B cell (primary cell): ENCODE data around the gene ATP6V1B1. TPM values are rescaled to one million over a fixed set of nuclear protein-coding genes. Genes with fewer than 3 reads are reported as not detected.

Source experiments
- ATAC-seq: fragments of 200-7000 bp; cut with Tn5 transposase; one replicate; pipeline ENCODE4 v1.10.0; 2021; ENCODE audit warnings: low read depth, mild to moderate bottlenecking, moderate number of reproducible peaks, moderate library complexity
- CTCF ChIA-PET: fragments of 350-600 bp; sonication (Branson Sonifier 250); formaldehyde crosslinking; loops from one replicate; lab custom pipeline; 2021; ENCODE audit warnings: antibody characterized with exemption, inconsistent platforms; lab: Charles Lee
- POLR2A ChIA-PET: fragments of 350-600 bp; sonication (Branson Sonifier 250); formaldehyde crosslinking; loops from one replicate; lab custom pipeline; 2021; ENCODE audit warnings: antibody characterized with exemption; lab: Charles Lee
- DNase-seq: peaks from one replicate; pipeline ENCODE4 v3.0.0; 2013
- H2AFZ ChIP-seq: 2 replicates; pipeline ENCODE4 v1.6.1; 2012; ENCODE audit warnings: mild to moderate bottlenecking, low read depth, low read length; ENCODE audit not compliant: insufficient read depth, poor library complexity, severe bottlenecking
- H3K27ac ChIP-seq, 2 donors: 1 replicate in 1 of 2; 2 replicates in 1 of 2; pipeline ENCODE4 v1.5.1; 2012 to 2013; ENCODE audit warnings: low read length in 2 of 2, mild to moderate bottlenecking in 2 of 2, moderate library complexity in 1 of 2
- H3K27me3 ChIP-seq, 4 experiments: fragments of 200-600 bp in 1 of 4; sonication (generic) in 1 of 4; replicated peaks in 1 of 4; 1 replicate in 2 of 4; 2 replicates in 2 of 4; pipeline versions ENCODE4 v1.6.1 to v1.7.0; 2013 to 2016; ENCODE audit warnings: low read length in 3 of 4, mild to moderate bottlenecking in 2 of 4, mixed read lengths in 1 of 4, moderate library complexity in 1 of 4; ENCODE audit not compliant: insufficient read depth in 4 of 4, control insufficient read depth in 3 of 4; ENCODE audit errors: control extremely low read depth in 1 of 4
- H3K36me3 ChIP-seq, 2 experiments: replicated peaks in 1 of 2; 1 replicate in 1 of 2; 2 replicates in 1 of 2; pipeline versions ENCODE4 v1.6.1 to v1.7.1; 2013; ENCODE audit warnings: low read length in 1 of 2; ENCODE audit not compliant: insufficient read depth in 2 of 2, control insufficient read depth in 1 of 2; ENCODE audit errors: control extremely low read depth in 1 of 2, extremely low read depth in 1 of 2
- H3K4me1 ChIP-seq, 2 donors: fragments of 200-600 bp in 1 of 2; sonication (generic) in 1 of 2; 1 replicate in 1 of 2; 2 replicates in 1 of 2; pipeline versions ENCODE4 v1.5.1 to v1.6.1; 2013 to 2017; ENCODE audit warnings: low read length in 2 of 2; ENCODE audit not compliant: control insufficient read depth in 2 of 2, insufficient read depth in 2 of 2
- H3K4me2 ChIP-seq: replicated peaks from 2 replicates; pipeline ENCODE3; 2012; ENCODE audit warnings: mild to moderate bottlenecking, low read depth, low read length; ENCODE audit not compliant: poor library complexity, severe bottlenecking
- H3K4me3 ChIP-seq, 5 experiments: fragments of 200-600 bp in 1 of 5; sonication (generic) in 1 of 5; 1 replicate in 3 of 5; 2 replicates in 2 of 5; pipeline versions ENCODE4 v1.5.1 to v1.7.0; 2011 to 2016; ENCODE audit warnings: low read length in 4 of 5, mild to moderate bottlenecking in 4 of 5, low read depth in 2 of 5, control low read depth in 1 of 5, moderate library complexity in 1 of 5; ENCODE audit not compliant: insufficient read depth in 1 of 5; ENCODE audit errors: control extremely low read depth in 1 of 5, extremely low read depth in 1 of 5
- H3K79me2 ChIP-seq: fragments of 200-600 bp; sonication (generic); one replicate; pipeline ENCODE4 v1.6.0; 2016; ENCODE audit warnings: low read length; ENCODE audit not compliant: control insufficient read depth, insufficient read depth
- H3K9ac ChIP-seq: fragments of 200-600 bp; sonication (generic); 2 replicates; pipeline ENCODE4 v1.6.1; 2017; ENCODE audit warnings: mild to moderate bottlenecking, low read length, moderate library complexity
- H3K9me3 ChIP-seq, 3 donors: one replicate each; pipeline versions ENCODE4 v1.6.1 to v1.7.1; 2013; ENCODE audit warnings: low read length in 2 of 3; ENCODE audit not compliant: control insufficient read depth in 2 of 3, insufficient read depth in 1 of 3; ENCODE audit errors: control extremely low read depth in 1 of 3
- H4K20me1 ChIP-seq: 2 replicates; pipeline ENCODE4 v1.6.0; 2012; ENCODE audit warnings: mild to moderate bottlenecking, low read length; ENCODE audit not compliant: insufficient read depth, control insufficient read depth, poor library complexity, severe bottlenecking
- H3K27ac Mint-ChIP-seq: one replicate; pipeline ENCODE4 v1.8.0; 2021; ENCODE audit warnings: mixed read lengths
- H3K27me3 Mint-ChIP-seq: one replicate; pipeline ENCODE4 v1.8.0; 2021; ENCODE audit warnings: mixed read lengths
- H3K4me1 Mint-ChIP-seq: one replicate; pipeline ENCODE4 v1.8.0; 2021; ENCODE audit warnings: mixed read lengths
- H3K4me3 Mint-ChIP-seq: one replicate; pipeline ENCODE4 v1.8.0; 2021; ENCODE audit warnings: mixed read lengths
- H3K9me3 Mint-ChIP-seq: one replicate; pipeline ENCODE4 v1.8.0; 2022; ENCODE audit warnings: mixed read lengths; ENCODE audit not compliant: insufficient read depth
- CTCF ChIP-seq: fragments of 200-600 bp; IDR thresholded peaks from one replicate; pipeline ENCODE4 v1.8.0; 2022; ENCODE audit warnings: antibody characterized with exemption, mild to moderate bottlenecking
- EZH2 ChIP-seq: IDR thresholded peaks from 2 replicates; pipeline ENCODE4 v1.6.1; 2012; ENCODE audit warnings: borderline replicate concordance, low read depth, mild to moderate bottlenecking, moderate library complexity, low read length; ENCODE audit not compliant: insufficient read depth, poor library complexity, severe bottlenecking
- WGBS: methylation state at CpG from one replicate; pipeline ENCODE4 v1.1.5; 2013; ENCODE audit warnings: missing lambda C conversion rate; ENCODE audit not compliant: insufficient coverage; 5-methylcytosine and 5-hydroxymethylcytosine counted together
- intact Hi-C: fragments of 100-400 bp; cut with micrococcal nuclease; formaldehyde crosslinking; loops from one replicate; pipeline ENCODE4 v1.10.0; 2022
- polyA plus RNA-seq: library from polyadenylated mRNA; depleted of rRNA; stranded (reverse); fragments of >200 nt; gene quantifications from 2 replicates; pipeline ENCODE4 v1.2.3, GENCODE V29; 2012
- total RNA-seq, 2 donors: library from RNA; stranded (reverse); fragments of 120-200 nt in 1 of 2; gene quantifications; 1 replicate in 1 of 2; 2 replicates in 1 of 2; pipeline versions ENCODE4 v1.2.3 to v1.2.4, GENCODE V29; 2013 to 2022

The ATP6V1B1 gene
- total and polyA plus RNA-seq, 2 donors (not counting 1 experiment from before 2014, with no cell fraction given) = not detected

DNA sequence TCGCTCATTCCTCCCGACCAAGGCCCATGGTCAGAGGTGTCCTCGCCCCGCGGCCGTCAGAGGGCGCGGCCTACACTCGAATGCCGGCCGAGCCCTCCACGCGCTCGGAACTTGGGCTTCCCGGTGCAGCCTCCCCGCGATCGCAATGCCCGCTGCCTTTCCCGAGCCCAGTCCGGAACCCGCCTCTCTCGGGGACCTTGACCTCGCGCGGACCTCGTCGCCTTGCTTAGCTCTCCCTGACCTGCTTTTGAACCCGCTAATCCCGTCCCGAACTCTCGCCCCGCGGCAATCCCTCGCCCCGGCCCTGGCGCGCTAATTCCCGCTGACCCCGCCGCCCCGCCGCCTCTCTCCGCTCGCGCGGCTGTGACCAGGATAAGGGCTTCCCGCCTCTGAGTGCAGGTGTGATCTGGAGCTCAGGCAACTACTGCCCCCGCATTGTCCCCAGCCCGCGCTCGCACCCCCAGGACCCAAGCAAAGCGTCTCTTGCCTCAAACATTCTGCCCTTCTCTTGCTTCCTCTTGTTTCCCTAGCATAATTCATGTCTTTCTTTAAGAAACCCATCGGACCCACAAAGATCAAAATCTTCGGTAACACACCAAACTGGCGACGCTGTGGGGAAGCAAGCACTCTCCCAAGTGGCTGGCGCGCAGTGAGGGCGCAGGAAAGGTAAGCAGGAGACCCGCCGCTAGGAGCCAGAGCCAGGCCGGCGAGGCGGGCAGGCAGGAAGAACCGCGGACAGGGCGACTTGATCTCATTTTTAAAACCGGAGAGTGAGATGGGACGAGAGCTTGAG, 46.6 kb upstream of the ATP6V1B1 start:
- H3K9me3 ChIP-seq = peaks cover 0 to 34% (median 2%) of the 10 kb centered on the region in 3 donors
- H3K27me3 Mint-ChIP-seq = peaks cover 82% of the 10 kb centered on the region
- H3K4me3 ChIP-seq = peak overlapping the region in 2 of 5 experiments; percentile 14 to 42
- no peak overlapping the region for H3K27ac ChIP-seq
- peaks cover 31 to 34% of the 10 kb centered on the region in 2 donors for H3K4me1 ChIP-seq
- intact Hi-C loops = loop anchor here (2.0 kb wide), 1 partner anchor 14 kb away; no protein-coding TSS in a partner anchor
- H3K27me3 ChIP-seq = peaks cover 0 to 73% (median 54%) of the 10 kb centered on the region in 4 experiments
- CTCF ChIA-PET = no interaction called here
- H4K20me1 ChIP-seq = no peaks in the 10 kb centered on the region
- H3K9ac ChIP-seq = no peak overlapping the region
- TF ChIP-seq EZH2 = no peak
- DNase-seq = peak; percentile 32
- peak overlapping the region; percentile 17 for H3K27ac Mint-ChIP-seq
- H3K79me2 ChIP-seq = no peaks in the 10 kb centered on the region
- peak overlapping the region; percentile 51 for H2AFZ ChIP-seq
- no peaks in the 10 kb centered on the region for H3K36me3 ChIP-seq
- POLR2A ChIA-PET = no interaction called here
- H3K9me3 Mint-ChIP-seq = no peaks in the 10 kb centered on the region
- H3K4me2 ChIP-seq = peak overlapping the region; percentile 79
- no peak for ATAC-seq
- 8% methylated on average over 70 of the region's 70 CpGs for WGBS
- H3K4me1 Mint-ChIP-seq = peaks cover 31% of the 10 kb centered on the region
- peak overlapping the region; percentile 67 for H3K4me3 Mint-ChIP-seq

- H3K9me3 ChIP-seq = peaks cover 0 to 34% (median 2%) of the 10 kb centered on the region in 3 donors
- peaks cover 31% of the 10 kb centered on the region for H3K4me1 Mint-ChIP-seq
- POLR2A ChIA-PET = no interaction called here
- H3K27ac ChIP-seq = no peak overlapping the region
- peaks cover 0 to 78% (median 51%) of the 10 kb centered on the region in 4 experiments for H3K27me3 ChIP-seq
- DNase-seq = no peak
- H3K4me2 ChIP-seq = no peak overlapping the region
- WGBS = 58% methylated on average over 4 of the region's 5 CpGs
- TF ChIP-seq EZH2 = no peak
- no peak for TF ChIP-seq CTCF
- peaks cover 82% of the 10 kb centered on the region for H3K27me3 Mint-ChIP-seq
- no peaks in the 10 kb centered on the region for H3K36me3 ChIP-seq
- no peak overlapping the region for H3K9ac ChIP-seq
- peak overlapping the region; percentile 67 for H3K4me3 Mint-ChIP-seq
- H2AFZ ChIP-seq = peak overlapping the region; percentile 51
- no peak overlapping the region for H3K4me3 ChIP-seq
- no peak overlapping the region for H3K27ac Mint-ChIP-seq
- intact Hi-C loops = loop anchor here (2.0 kb wide), 1 partner anchor 13 kb away; no protein-coding TSS in a partner anchor
- ATAC-seq = no peak
- no peaks in the 10 kb centered on the region for H3K79me2 ChIP-seq
- H3K4me1 ChIP-seq = peaks cover 31 to 34% of the 10 kb centered on the region in 2 donors
- H3K9me3 Mint-ChIP-seq = no peaks in the 10 kb centered on the region
- CTCF ChIA-PET = no interaction called here
- H4K20me1 ChIP-seq = no peaks in the 10 kb centered on the region
Measured at GRCh38 chr2:70889716-70890037, 46.0 kb upstream of the ATP6V1B1 start.
